Gastroesophageal sphincter (tissue), 4 donors: ENCODE data around the gene STAT4. TPM values are rescaled to one million over a fixed set of nuclear protein-coding genes. Genes with fewer than 3 reads are reported as not detected.

Experiments
- ATAC-seq: fragments of 150-250 bp; one replicate; pipeline ENCODE4 v1.9.1; 2016; ENCODE audit warnings: mild to moderate bottlenecking, moderate library complexity
- H3K27ac ChIP-seq, 4 donors: fragments of 200-600 bp; sonication (generic) in 3 of 4; 1 replicate in 3 of 4; 2 replicates in 1 of 4; pipeline ENCODE4 v1.5.1; 2016 to 2019
- H3K27me3 ChIP-seq: fragments of 200-600 bp; sonication (generic); one replicate; pipeline ENCODE4 v1.5.1; 2019
- H3K36me3 ChIP-seq, 2 donors: fragments of 200-600 bp; sonication (generic); one replicate each; pipeline ENCODE4 v1.5.1; 2019; ENCODE audit warnings: control low read depth in 1 of 2
- H3K4me1 ChIP-seq, 3 donors: fragments of 200-600 bp; sonication (generic); 1 replicate in 2 of 3; 2 replicates in 1 of 3; pipeline ENCODE4 v1.5.1; 2016 to 2019; ENCODE audit warnings: control low read depth in 2 of 3
- H3K4me3 ChIP-seq, 2 donors: fragments of 200-600 bp; sonication (generic); one replicate each; pipeline ENCODE4 v1.5.1; 2019; ENCODE audit warnings: mild to moderate bottlenecking in 1 of 2, moderate library complexity in 1 of 2
- H3K9me3 ChIP-seq, 3 donors: fragments of 200-600 bp; sonication (generic); one replicate each; pipeline ENCODE4 v1.5.1; 2017 to 2019; ENCODE audit warnings: control low read depth in 2 of 3
- EP300 ChIP-seq: sonication (generic); formaldehyde crosslinking; IDR thresholded peaks from one replicate; pipeline ENCODE4 v1.6.1; 2017; ENCODE audit warnings: antibody characterized with exemption, mild to moderate bottlenecking
- POLR2A ChIP-seq, 2 donors: fragments of 450-650 bp; IDR thresholded peaks; one replicate each; pipeline ENCODE4 v1.6.1; 2017; ENCODE audit warnings: antibody characterized with exemption in 2 of 2, mild to moderate bottlenecking in 2 of 2, moderate library complexity in 1 of 2
- POLR2AphosphoS5 ChIP-seq: sonication (generic); formaldehyde crosslinking; IDR thresholded peaks from one replicate; pipeline ENCODE4 v1.6.1; 2017; ENCODE audit warnings: antibody characterized with exemption
- WGBS, 2 donors: methylation state at CpG; one replicate each; pipeline ENCODE4 v1.1.5; 2018; ENCODE audit warnings: low coverage in 1 of 2; 5-methylcytosine and 5-hydroxymethylcytosine counted together
- small RNA-seq, 4 donors: library from RNA; depleted of rRNA; stranded (forward); fragments of <200 nt; gene quantifications; one replicate each; pipeline ENCODE3, GENCODE V24; 2016
- total RNA-seq, 4 donors: library from RNA; depleted of rRNA; stranded (reverse); fragments of >200 nt; gene quantifications; one replicate each; pipeline ENCODE4 v1.1.0, GENCODE V29; 2016
- TF ChIP-seq, protein P1 (sequence below), 4 experiments: fragments of 200-600 bp in 2 of 4; fragments of 450-650 bp in 2 of 4; sonication (generic) in 1 of 4; IDR thresholded peaks; one replicate each; pipeline ENCODE4 v1.5.1; 2017 to 2019; ENCODE audit warnings: antibody characterized with exemption in 4 of 4, mild to moderate bottlenecking in 2 of 4, moderate library complexity in 2 of 4

The STAT4 gene
- total RNA-seq, 4 donors from 2014 or later: 0.39 to 4.8 (median 1.9) TPM

DNA sequence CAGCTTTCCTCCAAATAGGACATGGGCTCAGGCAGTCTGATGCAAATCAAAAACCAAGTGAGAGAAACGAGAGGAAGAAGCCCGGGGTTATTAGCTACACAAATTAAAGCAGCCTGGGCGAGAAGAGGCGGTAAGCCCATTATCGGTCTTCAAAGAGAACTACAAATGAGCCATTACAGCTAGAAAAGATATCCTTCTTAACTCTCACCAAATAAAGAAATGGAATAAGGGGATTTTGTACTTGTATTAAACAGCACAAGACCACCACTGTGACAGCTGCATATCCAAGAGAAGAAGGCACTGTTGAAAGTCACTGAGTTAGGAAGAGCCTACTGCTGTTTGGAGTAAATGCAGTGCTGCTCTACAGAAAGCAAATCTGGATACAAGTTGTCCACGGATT, 169.5 kb downstream of the STAT4 start:
- Histone ChIP-seq H3K27ac (no peak overlapping the region), H3K4me1 (no peaks in the 10 kb centered on the region), H3K9me3 (no peaks in the 10 kb centered on the region), H3K36me3 (peaks cover 4 to 100% of the 10 kb centered on the region in 2 donors), H3K27me3 (no peaks in the 10 kb centered on the region), H3K4me3 (no peak overlapping the region)
- whole genome bisulfite sequencing, 2 donors: 87 to 97% methylated on average over 5 to 6 of the region's 6 CpGs
- no peak for ATAC-seq
- TF ChIP-seq EP300 (no peak), POLR2A (IDR thresholded peaks at IDR 0.05) (no peak), POLR2AphosphoS5 (no peak)
- TF ChIP-seq, protein P1, sequence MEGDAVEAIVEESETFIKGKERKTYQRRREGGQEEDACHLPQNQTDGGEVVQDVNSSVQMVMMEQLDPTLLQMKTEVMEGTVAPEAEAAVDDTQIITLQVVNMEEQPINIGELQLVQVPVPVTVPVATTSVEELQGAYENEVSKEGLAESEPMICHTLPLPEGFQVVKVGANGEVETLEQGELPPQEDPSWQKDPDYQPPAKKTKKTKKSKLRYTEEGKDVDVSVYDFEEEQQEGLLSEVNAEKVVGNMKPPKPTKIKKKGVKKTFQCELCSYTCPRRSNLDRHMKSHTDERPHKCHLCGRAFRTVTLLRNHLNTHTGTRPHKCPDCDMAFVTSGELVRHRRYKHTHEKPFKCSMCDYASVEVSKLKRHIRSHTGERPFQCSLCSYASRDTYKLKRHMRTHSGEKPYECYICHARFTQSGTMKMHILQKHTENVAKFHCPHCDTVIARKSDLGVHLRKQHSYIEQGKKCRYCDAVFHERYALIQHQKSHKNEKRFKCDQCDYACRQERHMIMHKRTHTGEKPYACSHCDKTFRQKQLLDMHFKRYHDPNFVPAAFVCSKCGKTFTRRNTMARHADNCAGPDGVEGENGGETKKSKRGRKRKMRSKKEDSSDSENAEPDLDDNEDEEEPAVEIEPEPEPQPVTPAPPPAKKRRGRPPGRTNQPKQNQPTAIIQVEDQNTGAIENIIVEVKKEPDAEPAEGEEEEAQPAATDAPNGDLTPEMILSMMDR (IDR thresholded peaks at IDR 0.05): no peak

DNA sequence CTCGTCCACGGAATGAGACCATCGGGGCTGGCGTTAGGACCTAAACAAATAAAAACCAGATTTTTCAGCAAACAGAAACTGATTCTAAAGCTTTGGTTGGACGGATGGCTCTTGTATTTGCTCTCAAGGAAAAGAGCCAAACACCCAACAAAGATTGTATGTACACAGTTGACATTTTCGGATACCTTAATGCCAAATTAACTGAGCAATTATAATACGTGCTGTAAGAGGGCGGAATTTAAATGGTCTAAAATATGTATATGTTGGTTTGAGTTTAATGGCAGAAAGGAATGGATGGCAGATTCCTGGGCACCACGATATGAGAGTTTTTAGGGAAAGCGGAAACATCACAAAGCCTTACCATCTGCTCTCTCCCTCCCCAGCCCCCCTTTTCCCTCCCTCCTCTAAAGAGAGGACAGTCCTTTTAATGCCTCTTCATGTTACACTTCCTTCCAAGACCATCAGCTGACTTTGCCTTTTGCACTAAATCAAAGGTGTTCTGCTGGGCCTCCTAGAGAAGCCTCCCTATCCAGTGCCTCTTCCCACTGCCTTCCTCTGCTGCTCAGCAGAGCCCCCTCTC, 170.1 kb downstream of the STAT4 start:
- peak overlapping the region in 2 of 4 donors; percentile 43 to 62 for H3K27ac ChIP-seq
- no peak for ATAC-seq
- H3K9me3 ChIP-seq: no peaks in the 10 kb centered on the region
- WGBS, 2 donors: 66 to 77% methylated on average over 10 of the region's 10 CpGs
- H3K27me3 ChIP-seq: no peaks in the 10 kb centered on the region
- peaks cover 4 to 100% of the 10 kb centered on the region in 2 donors for H3K36me3 ChIP-seq
- TF ChIP-seq POLR2AphosphoS5 (no peak), EP300 (no peak), POLR2A (IDR thresholded peaks at IDR 0.05) (no peak)
- TF ChIP-seq, protein P1 (IDR thresholded peaks at IDR 0.05): no peak
- no peaks in the 10 kb centered on the region for H3K4me1 ChIP-seq
- H3K4me3 ChIP-seq: no peak overlapping the region

DNA sequence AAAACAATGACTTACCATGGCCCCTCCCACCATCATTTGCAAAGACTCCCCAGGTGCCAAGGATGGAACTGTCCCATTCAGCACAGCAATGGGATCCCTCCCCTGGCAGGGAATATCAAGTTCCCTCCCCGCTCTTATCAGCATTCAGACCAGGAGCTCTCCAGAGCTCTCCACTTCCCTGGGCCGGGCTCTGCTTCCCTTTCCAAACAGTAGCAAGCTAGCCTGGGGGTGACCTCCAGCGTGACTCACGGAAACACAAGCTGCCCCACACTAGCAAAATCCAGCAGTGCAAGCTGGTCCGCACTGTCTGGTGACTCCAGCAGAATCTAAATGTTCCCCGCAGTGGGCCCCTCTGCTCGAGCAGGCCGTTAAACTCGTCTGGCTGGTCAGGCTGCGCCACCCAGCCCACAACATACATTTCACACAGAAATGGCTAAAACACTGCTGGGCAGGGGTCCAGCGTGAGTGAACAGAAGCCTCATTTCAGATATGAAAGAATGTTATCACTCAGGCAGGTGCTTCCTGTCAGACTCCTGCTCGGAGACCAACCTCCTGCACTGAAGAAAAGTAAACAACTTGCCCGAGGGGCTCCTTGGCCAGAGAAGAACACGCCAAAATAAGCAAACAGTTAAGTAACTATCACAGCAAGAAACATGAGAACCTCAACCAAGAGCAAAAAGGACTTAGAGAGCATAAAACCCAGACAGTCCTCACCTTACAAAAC, 170.7 kb downstream of the STAT4 start:
- no peaks in the 10 kb centered on the region for H3K9me3 ChIP-seq
- TF ChIP-seq EP300: no peak
- peak overlapping the region in 3 of 4 donors; percentile 43 to 62 (median 45) for H3K27ac ChIP-seq
- no peak overlapping the region for H3K4me3 ChIP-seq
- WGBS, 2 donors: 62 to 80% methylated on average over 1 to 7 of the region's 14 CpGs
- H3K36me3 ChIP-seq: peaks cover 7 to 100% of the 10 kb centered on the region in 2 donors
- no peaks in the 10 kb centered on the region for H3K4me1 ChIP-seq
- no peaks in the 10 kb centered on the region for H3K27me3 ChIP-seq
- peak; percentile 85 for ATAC-seq

Small RNAs within 50 kb of the gene (small RNA-seq; reads per million reads assigned to genes)
- 0 to 0.09 (median 0) reads per million in 4 donors for gene RNU6-959P

Other genes with a start within 250 kb of the STAT4 start
- gene STAT1, start 136.8 kb downstream of the STAT4 start, total RNA-seq: 10 to 100 TPM; 47.0 to 59.9 (median 53.5) TPM
- gene MYO1B, start 94.4 kb upstream of the STAT4 start, total RNA-seq: 10 to 100 TPM; 17.3 to 45.0 (median 21.0) TPM